ENCODE measurements around the gene NABP2. TPM values are rescaled to one million over a fixed set of nuclear protein-coding genes. Genes with fewer than 3 reads are reported as not detected.

NABP2 gene
- polyA plus RNA-seq, 3 donors: 2.7 to 10.1 (median 3.2) TPM

- Histone ChIP-seq H3K4me3 (replicated peaks in 1 of 3; ENCODE audit: low read depth in 2 of 3, low read length in 3 of 3) (peak overlapping the region; percentile 63 to 88 (median 83)), H3K36me3 (replicated peaks in 1 of 2; ENCODE audit: control insufficient read depth in 1 of 2, insufficient read depth in 2 of 2, low read length in 2 of 2) (peaks cover 19 to 32% of the 10 kb centered on the region in 2 donors), H2AFZ (ENCODE audit: insufficient read depth, low read depth, low read length, poor library complexity, severe bottlenecking) (peak overlapping the region; percentile 92), H3K9ac (ENCODE audit: insufficient read depth, low read length, poor library complexity, severe bottlenecking) (peak overlapping the region; percentile 73), H3K4me2 (replicated peaks; ENCODE audit: extremely low read depth, low read length, poor library complexity, severe bottlenecking) (peak overlapping the region; percentile 96), H4K20me1 (ENCODE audit: insufficient read depth, low read length) (peaks cover 9% of the 10 kb centered on the region), H3K27me3 (ENCODE audit: control insufficient read depth in 2 of 2, insufficient read depth in 2 of 2, low read length in 2 of 2) (no peaks in the 10 kb centered on the region), H3K4me1 (ENCODE audit: control insufficient read depth in 1 of 2, insufficient read depth in 2 of 2, low read length in 2 of 2) (peaks cover 34 to 37% of the 10 kb centered on the region in 2 donors), H3K79me2 (ENCODE audit: insufficient read depth, low read length) (peaks cover 47% of the 10 kb centered on the region), H3K9me3 (replicated peaks in 1 of 2; ENCODE audit: control insufficient read depth in 1 of 2, insufficient read depth in 1 of 2, low read length in 2 of 2) (no peaks in the 10 kb centered on the region), H3K27ac (ENCODE audit: low read depth in 1 of 2, low read length in 2 of 2) (peak overlapping the region; percentile 52 to 72)
- WGBS (ENCODE audit: insufficient coverage): 0% methylated on average over 11 of the region's 17 CpGs
- H3K36me3 Mint-ChIP-seq: peaks cover 23 to 32% of the 10 kb centered on the region in 2 donors
- H3K9me3 Mint-ChIP-seq: no peaks in the 10 kb centered on the region
- TF ChIP-seq CTCF (IDR thresholded peaks at IDR 0.05): no peak
- peak overlapping the region in 6 of 7 donors; percentile 73 to 91 (median 86) for H3K27ac Mint-ChIP-seq
- intact Hi-C loops (cut with micrococcal nuclease): loop anchor here (2.0 to 5.0 kb wide), 5 partner anchors 30 to 70 kb away; partner anchors contain the start of genes MYL6 (in 1 of the 2), NABP2 (in 1 of the 2), RNF41 (in 1 of the 2) and ZC3H10 (in 1 of the 2)
- H3K4me3 Mint-ChIP-seq: peak overlapping the region; percentile 80 to 94
- H3K27me3 Mint-ChIP-seq (ENCODE audit: low read depth in 3 of 3): no peaks in the 10 kb centered on the region
- no peak for DNase-seq
- peaks cover 43% of the 10 kb centered on the region for H3K4me1 Mint-ChIP-seq
Measured at GRCh38 chr12:56188778-56189098, 35.4 kb upstream of the NABP2 start.

- DNase-seq: peak; percentile 78 to 84 (median 84)
- H3K9me3 ChIP-seq (replicated peaks in 1 of 2; ENCODE audit: control insufficient read depth in 1 of 2, insufficient read depth in 1 of 2, low read length in 2 of 2): no peaks in the 10 kb centered on the region
- Mint-ChIP-seq H3K4me3 (peak within 1 kb of the TSS; percentile 95 to 96), H3K27me3 (ENCODE audit: low read depth in 3 of 3) (no peaks in the 10 kb centered on the region), H3K4me1 (peaks cover 43% of the 10 kb centered on the region), H3K9me3 (no peaks in the 10 kb centered on the region), H3K36me3 (peaks cover 18 to 26% of the 10 kb centered on the region in 2 donors), H3K27ac (peak within 1 kb of the TSS; percentile 87 to 96 (median 92))
- peaks cover 9% of the 10 kb centered on the region for H4K20me1 ChIP-seq (ENCODE audit: insufficient read depth, low read length)
- under 1% methylated on average over 87 of the region's 93 CpGs for WGBS (ENCODE audit: insufficient coverage)
- peak within 1 kb of the TSS; percentile 92 for H2AFZ ChIP-seq (ENCODE audit: insufficient read depth, low read depth, low read length, poor library complexity, severe bottlenecking)
- peaks cover 13 to 26% of the 10 kb centered on the region in 2 donors for H3K36me3 ChIP-seq (replicated peaks in 1 of 2; ENCODE audit: control insufficient read depth in 1 of 2, insufficient read depth in 2 of 2, low read length in 2 of 2)
- peaks cover 43% of the 10 kb centered on the region for H3K79me2 ChIP-seq (ENCODE audit: insufficient read depth, low read length)
- peak; percentile 77 for TF ChIP-seq CTCF (IDR thresholded peaks at IDR 0.05)
- H3K4me3 ChIP-seq (replicated peaks in 1 of 3; ENCODE audit: low read depth in 2 of 3, low read length in 3 of 3): peak within 1 kb of the TSS; percentile 63 to 88 (median 83)
- peaks cover 34 to 37% of the 10 kb centered on the region in 2 donors for H3K4me1 ChIP-seq (ENCODE audit: control insufficient read depth in 1 of 2, insufficient read depth in 2 of 2, low read length in 2 of 2)
- peak within 1 kb of the TSS; percentile 59 to 75 for H3K27ac ChIP-seq (ENCODE audit: low read depth in 1 of 2, low read length in 2 of 2)
- peak within 1 kb of the TSS; percentile 73 for H3K9ac ChIP-seq (ENCODE audit: insufficient read depth, low read length, poor library complexity, severe bottlenecking)
- peak within 1 kb of the TSS; percentile 96 for H3K4me2 ChIP-seq (replicated peaks; ENCODE audit: extremely low read depth, low read length, poor library complexity, severe bottlenecking)
- no peaks in the 10 kb centered on the region for H3K27me3 ChIP-seq (ENCODE audit: control insufficient read depth in 2 of 2, insufficient read depth in 2 of 2, low read length in 2 of 2)
- intact Hi-C loops (cut with micrococcal nuclease): loop anchor here (2.0 to 5.0 kb wide), 5 partner anchors 31 to 71 kb away; partner anchors contain the start of genes MYL6 (in 1 of the 2), NABP2 (in 1 of the 2), RNF41 (in 1 of the 2) and ZC3H10 (in 1 of the 2)
Measured at GRCh38 chr12:56189099-56189917, 34.8 kb upstream of the NABP2 start, which contains the start of gene SMARCC2. Gene SMARCC2, minus strand, starts transcription at chr12:56189483. Its CDS starts 22 bp downstream, at chr12:56189461.

Measured in CD14-positive monocyte (primary cell).